Measurements from ENCODE around the gene ERFE. TPM values are rescaled to one million over a fixed set of nuclear protein-coding genes. Genes with fewer than 3 reads are reported as not detected.

Gene ERFE
- total RNA-seq, 1 experiment from 2014 or later = 11.2 TPM

- no peaks in the 10 kb centered on the region for H3K27me3 ChIP-seq (ENCODE audit: control insufficient read depth, insufficient read depth, low read length)
- peaks cover 6% of the 10 kb centered on the region for H3K36me3 ChIP-seq (replicated peaks; ENCODE audit: control insufficient read depth, insufficient read depth, low read length)
- no peak for DNase-seq
- H3K4me3 ChIP-seq (ENCODE audit: insufficient read depth, low read depth, low read length) = no peak overlapping the region
Observed at GRCh38 chr2:238172439-238172838, 13.7 kb downstream of the ERFE start.

- peak; percentile 71 for DNase-seq
- no peak overlapping the region for H3K4me3 ChIP-seq (ENCODE audit: insufficient read depth, low read depth, low read length)
- peaks cover 7% of the 10 kb centered on the region for H3K36me3 ChIP-seq (replicated peaks; ENCODE audit: control insufficient read depth, insufficient read depth, low read length)
- H3K27me3 ChIP-seq (ENCODE audit: control insufficient read depth, insufficient read depth, low read length) = no peaks in the 10 kb centered on the region
Observed at GRCh38 chr2:238173692-238174091, 14.9 kb downstream of the ERFE start.

GRCh38 chr2:238174291-238174690 is 15.5 kb downstream of the ERFE start:
- Histone ChIP-seq H3K4me3 (ENCODE audit: insufficient read depth, low read depth, low read length) (no peak overlapping the region), H3K27me3 (ENCODE audit: control insufficient read depth, insufficient read depth, low read length) (no peaks in the 10 kb centered on the region), H3K36me3 (replicated peaks; ENCODE audit: control insufficient read depth, insufficient read depth, low read length) (peaks cover 7% of the 10 kb centered on the region)
- DNase-seq = no peak

GRCh38 chr2:238174701-238175100 is 15.9 kb downstream of the ERFE start:
- Histone ChIP-seq H3K4me3 (ENCODE audit: insufficient read depth, low read depth, low read length) (no peak overlapping the region), H3K27me3 (ENCODE audit: control insufficient read depth, insufficient read depth, low read length) (no peaks in the 10 kb centered on the region), H3K36me3 (replicated peaks; ENCODE audit: control insufficient read depth, insufficient read depth, low read length) (peaks cover 9% of the 10 kb centered on the region)
- no peak for DNase-seq

GRCh38 chr2:238176613-238177012 is 17.8 kb downstream of the ERFE start:
- Histone ChIP-seq H3K4me3 (ENCODE audit: insufficient read depth, low read depth, low read length) (no peak overlapping the region), H3K36me3 (replicated peaks; ENCODE audit: control insufficient read depth, insufficient read depth, low read length) (peaks cover 13% of the 10 kb centered on the region), H3K27me3 (ENCODE audit: control insufficient read depth, insufficient read depth, low read length) (no peaks in the 10 kb centered on the region)
- no peak for DNase-seq

- no peak for DNase-seq
- Histone ChIP-seq H3K4me3 (ENCODE audit: insufficient read depth, low read depth, low read length) (no peak overlapping the region), H3K27me3 (ENCODE audit: control insufficient read depth, insufficient read depth, low read length) (no peaks in the 10 kb centered on the region), H3K36me3 (replicated peaks; ENCODE audit: control insufficient read depth, insufficient read depth, low read length) (peaks cover 27% of the 10 kb centered on the region)
Observed at GRCh38 chr2:238180554-238180953, 21.8 kb downstream of the ERFE start.

- H3K4me3 ChIP-seq (ENCODE audit: insufficient read depth, low read depth, low read length) = no peak overlapping the region
- no peaks in the 10 kb centered on the region for H3K27me3 ChIP-seq (ENCODE audit: control insufficient read depth, insufficient read depth, low read length)
- peaks cover 30% of the 10 kb centered on the region for H3K36me3 ChIP-seq (replicated peaks; ENCODE audit: control insufficient read depth, insufficient read depth, low read length)
- DNase-seq = no peak
Observed at GRCh38 chr2:238182362-238182761, 23.6 kb downstream of the ERFE start.

GRCh38 chr2:238183821-238184220 is 25.1 kb downstream of the ERFE start:
- Histone ChIP-seq H3K36me3 (replicated peaks; ENCODE audit: control insufficient read depth, insufficient read depth, low read length) (peaks cover 38% of the 10 kb centered on the region), H3K27me3 (ENCODE audit: control insufficient read depth, insufficient read depth, low read length) (no peaks in the 10 kb centered on the region), H3K4me3 (ENCODE audit: insufficient read depth, low read depth, low read length) (no peak overlapping the region)
- DNase-seq = no peak

GRCh38 chr2:238187618-238188548 is 29.1 kb downstream of the ERFE start:
- no peak for DNase-seq
- Histone ChIP-seq H3K4me3 (ENCODE audit: insufficient read depth, low read depth, low read length) (no peak overlapping the region), H3K27me3 (ENCODE audit: control insufficient read depth, insufficient read depth, low read length) (no peaks in the 10 kb centered on the region), H3K36me3 (replicated peaks; ENCODE audit: control insufficient read depth, insufficient read depth, low read length) (peaks cover 28% of the 10 kb centered on the region)

- no peak overlapping the region for H3K4me3 ChIP-seq (ENCODE audit: insufficient read depth, low read depth, low read length)
- peaks cover 25% of the 10 kb centered on the region for H3K36me3 ChIP-seq (replicated peaks; ENCODE audit: control insufficient read depth, insufficient read depth, low read length)
- no peaks in the 10 kb centered on the region for H3K27me3 ChIP-seq (ENCODE audit: control insufficient read depth, insufficient read depth, low read length)
- DNase-seq = no peak
Observed at GRCh38 chr2:238190445-238190844, 31.7 kb downstream of the ERFE start.

GRCh38 chr2:238202326-238203093 is 43.7 kb downstream of the ERFE start:
- DNase-seq = peak; percentile 73
- H3K36me3 ChIP-seq (replicated peaks; ENCODE audit: control insufficient read depth, insufficient read depth, low read length) = no peaks in the 10 kb centered on the region
- H3K4me3 ChIP-seq (ENCODE audit: insufficient read depth, low read depth, low read length) = peak overlapping the region; percentile 68
- H3K27me3 ChIP-seq (ENCODE audit: control insufficient read depth, insufficient read depth, low read length) = no peaks in the 10 kb centered on the region

GRCh38 chr2:238203094-238203972 is 44.6 kb downstream of the ERFE start, which contains the start of gene ILKAP:
Gene ILKAP, minus strand, starts transcription at chr2:238203695. Its CDS starts 142 bp downstream, at chr2:238203553.
- Histone ChIP-seq H3K4me3 (ENCODE audit: insufficient read depth, low read depth, low read length) (peak within 1 kb of the TSS; percentile 68), H3K36me3 (replicated peaks; ENCODE audit: control insufficient read depth, insufficient read depth, low read length) (no peaks in the 10 kb centered on the region), H3K27me3 (ENCODE audit: control insufficient read depth, insufficient read depth, low read length) (0 out of 2 replicates have a peak, but pooled peaks cover 2% of the 10 kb centered on the region)
- DNase-seq = peak; percentile 100

GRCh38 chr2:238203973-238204683 is 45.4 kb downstream of the ERFE start:
- Histone ChIP-seq H3K4me3 (ENCODE audit: insufficient read depth, low read depth, low read length) (peak overlapping the region; percentile 44), H3K36me3 (replicated peaks; ENCODE audit: control insufficient read depth, insufficient read depth, low read length) (no peaks in the 10 kb centered on the region), H3K27me3 (ENCODE audit: control insufficient read depth, insufficient read depth, low read length) (peaks cover 2% of the 10 kb centered on the region; the same call in 1 of the 2 replicates)
- no peak for DNase-seq

All from H7 (cell line).